ENCODE data around the gene CENPO.
"Not testable (repeated sequence)": the region's sequence is repeated elsewhere in the genome, so short reads cannot be mapped to it uniquely, and the experiment has no call there.

Gene CENPO

DNA sequence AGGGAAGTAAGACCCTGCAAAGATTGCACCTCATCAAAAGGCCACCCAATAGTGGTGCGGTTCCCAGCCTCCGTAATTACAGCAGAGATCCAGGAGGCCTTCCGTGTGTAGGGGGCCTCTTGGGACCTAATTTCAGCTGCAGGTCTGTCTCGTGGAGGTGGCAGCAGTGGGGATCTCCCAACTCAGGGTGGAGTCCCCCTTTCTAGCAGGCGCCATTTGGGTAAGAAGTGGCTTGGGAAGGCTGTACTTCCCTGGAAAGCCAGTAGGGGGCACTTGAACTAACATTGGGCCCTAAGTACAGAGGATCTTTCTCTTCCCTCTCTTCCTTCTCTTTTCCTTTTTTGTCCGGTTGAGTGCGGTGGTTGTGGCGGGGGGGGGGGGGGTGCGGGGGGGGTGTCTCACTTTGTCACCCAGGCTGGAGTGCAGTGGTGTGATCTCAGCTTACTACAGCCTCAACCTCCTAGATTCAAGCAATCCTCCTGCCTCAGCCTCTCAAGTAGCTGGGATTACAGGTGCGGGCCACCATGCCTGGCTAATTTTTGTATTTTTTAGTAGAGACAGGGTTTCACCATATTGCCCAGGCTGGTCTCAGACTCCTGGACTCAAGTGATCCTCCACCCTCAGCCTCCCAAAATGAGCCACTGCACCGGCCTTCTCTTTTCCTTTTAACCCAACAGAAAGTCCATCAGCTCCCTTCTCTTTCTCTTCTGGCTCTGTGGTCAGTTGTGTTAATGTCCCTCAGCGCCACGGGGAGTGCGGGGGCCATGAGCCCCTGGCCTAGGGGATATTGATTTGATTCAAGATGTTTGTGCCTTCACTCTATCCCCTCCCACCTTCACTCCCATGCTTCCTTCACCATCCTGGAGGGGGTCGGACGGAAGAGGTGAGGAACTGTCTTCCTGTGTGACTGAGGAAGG, 32.0 kb downstream of the CENPO start:
- DNase-seq (ENCODE audit: low spot score), result peak; percentile 9

DNA sequence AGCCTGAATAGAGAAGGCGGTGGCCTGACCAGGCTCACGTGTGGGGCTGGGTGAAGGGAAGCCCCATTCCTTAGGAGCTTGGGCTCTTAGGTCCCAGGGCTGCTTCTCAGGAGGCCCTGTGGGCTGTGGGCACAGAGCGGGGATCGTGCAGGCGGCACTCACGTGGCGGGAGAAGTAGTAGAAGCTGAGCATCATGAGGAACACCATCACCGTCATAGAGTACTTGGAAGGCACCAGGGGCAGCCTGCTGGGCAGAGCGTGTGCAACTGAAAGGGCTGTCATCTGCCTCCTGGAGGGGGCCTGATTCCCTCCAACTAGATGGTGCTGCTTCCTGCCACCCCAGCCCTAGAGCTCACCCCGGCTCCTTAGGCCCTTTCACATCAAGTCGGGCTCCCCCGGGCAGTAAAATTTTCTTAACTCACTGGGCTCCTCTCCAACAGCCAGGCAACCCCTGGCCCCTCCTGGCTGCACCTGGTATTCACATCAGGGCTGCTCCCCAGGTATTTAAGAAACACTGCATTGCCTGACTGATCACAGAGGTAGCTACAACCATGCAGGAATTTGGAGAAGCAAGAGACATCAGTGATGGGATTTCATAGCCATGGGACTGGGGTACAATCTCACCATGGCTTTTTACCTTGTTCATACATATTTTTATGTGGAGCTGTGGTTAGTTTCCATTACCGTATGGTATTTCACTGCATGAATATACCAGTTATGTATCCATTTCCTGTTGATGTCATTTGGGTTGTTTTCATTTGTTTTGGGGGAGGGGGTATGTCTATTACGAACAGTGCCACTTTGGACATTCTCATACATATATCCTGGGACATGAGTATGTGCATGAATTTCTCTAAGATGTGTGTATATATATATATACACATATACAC, 32.9 kb downstream of the CENPO start:
- DNase-seq (ENCODE audit: low spot score), result no peak

- no peak for DNase-seq (ENCODE audit: low spot score)
These were observed 33.5 kb downstream of the CENPO start for GRCh38 chr2:24826773-24827145.

DNA sequence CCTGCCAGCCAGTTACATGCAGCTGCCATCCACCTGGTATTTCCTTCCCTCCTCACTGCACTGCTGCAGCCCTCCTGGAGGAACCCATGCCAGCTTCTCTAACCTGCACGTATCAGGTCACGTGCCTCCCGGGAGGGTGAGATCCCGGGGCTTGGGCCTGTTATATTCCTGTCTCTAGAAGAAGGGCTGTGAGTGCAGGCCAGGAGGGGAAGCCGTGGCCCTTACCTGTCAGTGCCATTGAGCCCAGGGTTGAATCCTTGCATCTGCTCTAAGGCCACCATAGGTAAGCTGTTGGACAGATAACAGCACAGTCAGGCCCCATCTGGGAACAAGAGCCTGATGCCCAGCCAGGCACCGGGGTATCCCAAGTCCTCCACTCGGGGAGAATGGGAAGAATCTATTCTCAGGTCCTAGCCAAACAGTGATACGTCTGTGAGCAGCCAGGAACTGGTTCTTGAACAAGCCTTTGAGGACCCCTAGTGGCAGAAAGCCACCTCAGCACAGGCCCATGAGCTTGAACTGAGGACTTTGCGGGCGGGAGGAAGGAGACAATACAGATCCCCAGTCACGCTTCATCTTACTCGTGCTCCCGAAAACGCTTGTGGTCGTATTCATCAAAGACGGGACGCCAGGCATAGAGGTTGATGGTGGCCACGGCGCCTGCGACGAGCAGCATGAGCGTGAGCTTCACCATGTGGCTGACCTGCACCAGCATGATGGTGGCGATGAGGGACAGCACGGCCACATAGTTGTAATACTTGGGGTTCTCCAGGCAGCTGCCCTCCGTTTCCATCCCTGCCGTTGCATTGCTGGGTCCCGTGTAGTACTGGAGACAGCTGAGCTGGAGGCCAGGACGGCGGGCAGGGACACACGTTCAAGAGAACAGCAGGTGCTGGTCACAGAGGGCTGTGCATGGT, 34.4 kb downstream of the CENPO start:
- peak; percentile 74 for DNase-seq (ENCODE audit: low spot score)

- no peak for DNase-seq (ENCODE audit: low spot score)
These were observed 35.2 kb downstream of the CENPO start for GRCh38 chr2:24828238-24828996.

- DNase-seq (ENCODE audit: low spot score), result no peak
These were observed 37.1 kb downstream of the CENPO start for GRCh38 chr2:24830351-24830750.

GRCh38 chr2:24830786-24831185, 37.6 kb downstream of the CENPO start:
- DNase-seq (ENCODE audit: low spot score), result no peak

DNA sequence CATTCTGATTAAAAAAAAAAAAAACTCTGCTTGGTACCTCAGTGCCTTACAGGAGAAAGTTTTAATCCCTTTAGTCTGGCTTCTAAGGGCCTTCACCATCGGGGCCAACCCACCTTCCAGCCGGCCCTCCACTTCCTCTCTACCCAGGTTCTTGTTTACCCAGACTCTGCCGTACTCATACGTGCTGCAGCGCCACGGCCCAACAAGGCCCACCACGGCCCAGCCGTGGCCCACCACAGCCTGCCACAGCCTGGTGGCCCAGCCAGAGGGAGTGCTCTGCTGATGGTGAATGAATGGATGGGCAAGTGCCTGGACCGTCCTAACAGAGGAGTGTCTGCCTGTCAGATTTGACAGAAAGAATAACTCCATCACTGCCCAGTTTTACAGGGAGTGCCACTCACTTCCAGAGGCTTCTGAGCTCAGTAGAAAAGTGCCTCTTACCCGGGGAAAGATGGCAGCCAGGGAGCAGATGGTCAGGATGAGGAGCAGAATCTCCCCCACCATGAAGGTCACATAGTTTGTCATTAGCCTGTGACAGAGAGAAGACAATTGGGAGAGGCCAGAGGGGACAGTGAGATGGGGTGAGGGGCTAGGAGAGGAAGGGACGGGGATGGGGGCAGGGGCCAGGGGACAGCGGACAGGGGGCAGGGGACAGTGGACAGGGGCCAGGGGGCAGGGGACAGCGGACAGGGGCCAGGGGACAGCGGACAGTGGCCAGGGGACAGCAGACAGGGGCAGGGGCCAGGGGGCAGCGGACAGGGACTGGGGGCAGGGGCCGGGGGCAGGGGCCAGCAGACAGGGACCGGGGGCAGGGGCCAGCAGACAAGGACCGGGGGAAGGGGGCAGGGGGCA, 38.2 kb downstream of the CENPO start:
- DNase-seq (ENCODE audit: low spot score), result no peak

- DNase-seq (ENCODE audit: low spot score), result no peak
These were observed 38.8 kb downstream of the CENPO start for GRCh38 chr2:24832073-24832461.

DNA sequence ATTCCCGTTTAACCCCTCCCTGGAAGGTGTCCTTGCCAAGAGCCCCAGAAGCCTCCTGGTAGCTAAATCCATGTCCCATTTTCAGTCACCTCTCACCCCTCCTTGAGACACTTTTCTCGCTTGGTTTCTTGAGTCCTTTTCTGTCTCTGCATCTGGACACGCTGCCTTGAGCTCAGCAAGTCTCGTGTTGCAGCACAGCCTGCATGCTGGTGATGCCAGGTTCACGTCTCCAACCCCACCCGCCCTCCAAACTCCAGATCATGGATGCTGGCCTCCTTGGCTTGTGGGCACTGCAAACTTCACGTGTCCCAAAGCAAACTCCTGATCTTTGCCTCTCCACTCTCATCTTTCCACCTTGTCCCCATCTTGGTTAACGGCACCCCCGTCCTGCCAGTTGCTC, 39.3 kb downstream of the CENPO start:
- DNase-seq (ENCODE audit: low spot score), result no peak

- no peak for DNase-seq (ENCODE audit: low spot score)
These were observed 39.9 kb downstream of the CENPO start for GRCh38 chr2:24832931-24833701.

DNA sequence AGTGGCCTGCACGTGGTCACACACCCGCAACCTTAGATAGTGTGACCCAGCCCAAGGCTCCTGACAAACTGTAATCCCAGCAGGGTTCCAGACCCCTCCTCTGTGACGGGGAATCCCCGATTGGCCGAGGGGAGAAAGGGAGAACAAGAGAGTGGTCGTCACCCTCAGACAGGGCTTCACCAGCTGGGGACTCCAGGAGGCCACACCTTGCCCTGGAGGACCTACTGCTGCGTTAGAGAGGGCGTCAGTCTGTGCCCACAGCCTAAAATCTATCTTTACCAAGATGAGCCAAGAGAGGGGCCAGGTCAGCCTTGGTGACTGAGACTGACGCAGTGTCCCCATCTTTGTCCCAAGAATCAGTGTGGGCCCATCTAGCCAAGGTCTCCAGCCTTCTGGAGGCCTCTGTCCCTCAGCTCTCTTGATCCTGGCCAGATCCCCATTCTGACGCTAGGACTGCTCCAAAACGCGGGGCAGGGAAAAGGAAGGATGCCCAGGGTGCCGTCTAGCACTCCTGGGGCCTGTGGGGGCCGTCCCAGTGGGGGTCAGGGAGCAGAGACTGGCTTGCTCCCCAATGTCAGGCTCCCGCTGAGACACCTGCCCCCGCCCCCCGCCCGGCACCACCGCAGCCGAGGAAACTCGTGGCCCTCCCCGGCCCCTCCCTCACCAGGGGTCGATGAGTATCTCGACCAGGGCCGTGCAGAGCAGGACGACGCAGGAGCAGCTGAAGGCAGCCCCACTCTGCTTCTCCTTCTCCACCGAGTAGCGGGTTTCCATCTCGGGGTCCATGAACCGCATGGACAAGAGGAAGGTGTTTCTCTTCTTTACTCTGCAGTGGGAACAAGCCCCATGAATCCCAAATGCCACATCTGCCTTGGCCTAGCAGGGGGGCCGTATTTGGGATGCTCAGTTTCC, 40.9 kb downstream of the CENPO start:
- no peak for DNase-seq (ENCODE audit: low spot score)

DNA sequence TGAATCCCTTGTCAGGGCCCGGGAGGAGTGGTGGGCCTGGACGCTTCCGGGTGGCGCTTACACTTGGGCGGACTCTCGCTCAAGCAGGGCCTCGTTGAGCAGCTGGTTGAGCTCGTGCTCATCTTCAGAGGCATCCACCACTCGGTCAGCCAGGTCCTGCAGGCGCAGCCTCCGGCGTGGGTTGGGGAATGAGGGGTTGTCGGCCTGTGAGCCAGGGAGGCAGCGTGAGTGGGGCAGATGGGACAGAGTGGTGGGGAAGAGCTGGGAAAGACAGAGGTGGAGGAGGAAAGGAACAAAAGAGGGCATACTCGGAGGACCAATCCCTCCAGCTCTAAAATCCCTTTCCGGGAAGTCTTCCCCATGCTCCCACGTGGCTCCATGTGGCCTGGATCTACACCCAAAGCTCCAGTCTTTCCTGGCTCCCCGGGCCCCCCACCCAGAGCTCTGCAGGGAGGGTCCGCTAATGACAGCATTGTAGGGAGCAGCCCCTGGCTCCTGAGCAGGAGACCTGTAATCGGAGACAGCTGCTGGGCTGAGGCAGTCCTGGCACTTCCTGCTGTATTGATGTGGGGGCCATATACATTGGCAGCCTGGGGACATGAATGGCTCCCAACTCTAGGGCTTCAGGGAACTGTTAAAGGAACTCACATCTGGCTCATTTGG, 41.6 kb downstream of the CENPO start:
- no peak for DNase-seq (ENCODE audit: low spot score)

DNA sequence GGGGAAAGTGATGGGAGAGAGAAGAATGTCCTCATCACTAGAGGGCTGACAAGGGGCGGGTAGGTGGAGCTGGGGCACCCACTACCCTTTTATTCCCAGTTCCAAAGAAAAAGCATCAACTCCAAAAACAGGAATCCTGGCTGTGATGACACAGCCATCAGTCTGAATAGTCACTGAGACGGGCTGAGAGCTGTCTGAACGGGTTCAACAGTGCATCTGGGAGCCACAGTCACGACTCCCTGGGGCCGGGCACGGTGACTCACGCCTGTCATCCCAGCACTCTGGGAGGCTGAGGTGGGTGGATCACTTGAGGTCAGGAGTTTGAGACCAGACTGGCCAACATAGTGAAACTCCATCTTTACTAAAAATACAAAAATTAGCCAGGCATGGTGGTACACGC, 42.2 kb downstream of the CENPO start:
- DNase-seq (ENCODE audit: low spot score), result not testable (repeated sequence)

DNA sequence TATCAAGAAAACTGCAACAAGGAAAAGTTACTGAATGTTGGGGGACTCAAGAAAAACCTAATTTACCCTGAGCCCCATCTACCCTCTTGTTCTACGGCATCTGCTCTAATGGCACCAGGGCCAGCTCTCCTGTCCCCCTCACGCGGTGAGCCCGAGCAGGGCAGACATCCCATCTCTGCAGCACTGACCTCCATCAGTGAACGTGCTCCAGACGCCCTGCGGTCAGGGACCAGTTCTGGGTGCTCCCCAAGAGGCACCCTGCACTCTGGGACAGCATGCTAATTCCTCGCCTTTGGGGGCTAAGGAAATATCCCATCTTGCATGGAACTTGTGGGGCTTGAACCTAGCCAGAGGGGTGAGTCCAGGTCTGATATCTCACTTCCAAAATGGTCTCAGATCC, 43.0 kb downstream of the CENPO start:
- no peak for DNase-seq (ENCODE audit: low spot score)

DNA sequence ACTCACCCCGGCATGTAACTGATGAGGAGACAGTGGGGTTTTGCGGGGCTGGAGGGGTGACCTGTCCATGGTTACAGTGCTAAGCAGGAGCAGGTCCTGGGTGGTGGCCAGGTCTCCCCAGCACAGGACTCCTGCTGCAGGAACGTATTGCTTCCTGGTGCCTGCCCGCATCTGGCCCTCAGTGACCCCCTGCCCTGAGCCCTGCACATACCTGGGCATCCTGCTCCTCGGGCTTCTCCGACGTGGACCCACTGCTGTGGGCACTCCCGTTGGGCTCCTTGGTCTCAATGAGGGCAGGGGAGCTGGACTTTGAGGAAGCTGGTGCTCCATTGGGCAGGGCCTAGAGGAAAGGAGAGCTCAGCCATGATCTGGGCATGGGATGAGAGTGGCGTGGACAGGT, 43.5 kb downstream of the CENPO start:
- DNase-seq (ENCODE audit: low spot score), result no peak

GRCh38 chr2:24837996-24838513, 44.8 kb downstream of the CENPO start:
- no peak for DNase-seq (ENCODE audit: low spot score)

GRCh38 chr2:24838541-24838940, 45.3 kb downstream of the CENPO start:
- DNase-seq (ENCODE audit: low spot score), result no peak

All from CD4-positive, alpha-beta T cell treated with Interleukin-6 at 100 ng/mL for 8 hours (primary cell).